ENCODE results near the gene RINL.
A peak's percentile ranks its signal among the peaks of the same experiment; 100 is the strongest.

Gene RINL

GRCh38 chr19:38848299-38849146 is 29.6 kb downstream of the RINL start:
- DNase-seq, result peak; percentile 44

- DNase-seq, result no peak
Observed at GRCh38 chr19:38846097-38846496, 32.0 kb downstream of the RINL start.

- no peak for DNase-seq
Observed at GRCh38 chr19:38845374-38846024, 32.6 kb downstream of the RINL start.

- DNase-seq, result no peak
Observed at GRCh38 chr19:38844093-38844686, 33.9 kb downstream of the RINL start.

- DNase-seq, result no peak
Observed at GRCh38 chr19:38843175-38843758, 34.8 kb downstream of the RINL start.

- no peak for DNase-seq
Observed at GRCh38 chr19:38842439-38843174, 35.5 kb downstream of the RINL start.

GRCh38 chr19:38841787-38842438 is 36.2 kb downstream of the RINL start:
- DNase-seq, result peak; percentile 65

GRCh38 chr19:38841180-38841766 is 36.8 kb downstream of the RINL start:
- DNase-seq, result no peak

GRCh38 chr19:38840583-38840968 is 37.5 kb downstream of the RINL start:
- DNase-seq, result peak; percentile 67

GRCh38 chr19:38839816-38840582 is 38.1 kb downstream of the RINL start:
- peak; percentile 73 for DNase-seq

- peak; percentile 83 for DNase-seq
Observed at GRCh38 chr19:38838986-38839761, 38.9 kb downstream of the RINL start.

- DNase-seq, result peak; percentile 99
Observed at GRCh38 chr19:38838208-38838985, 39.7 kb downstream of the RINL start.

GRCh38 chr19:38837656-38838121 is 40.4 kb downstream of the RINL start:
- peak; percentile 94 for DNase-seq

GRCh38 chr19:38836983-38837626 is 41.0 kb downstream of the RINL start:
- peak; percentile 73 for DNase-seq

GRCh38 chr19:38836159-38836982 is 41.7 kb downstream of the RINL start:
- no peak for DNase-seq

- no peak for DNase-seq
Observed at GRCh38 chr19:38834590-38834989, 43.5 kb downstream of the RINL start.

GRCh38 chr19:38834104-38834490 is 44.0 kb downstream of the RINL start:
- no peak for DNase-seq

- DNase-seq, result peak; percentile 42
Observed at GRCh38 chr19:38833092-38833425, 45.0 kb downstream of the RINL start.

All from DMS53 (cell line).